OCI-LY3 (cell line): ENCODE measurements around the gene JUP.

Experiments used
- H2AFZ ChIP-seq: fragments of 200-600, 300-600 bp; shearing (Covaris generic); 2 replicates; pipeline ENCODE4 v1.6.0; 2014; ENCODE audit warnings: antibody characterized with exemption, low read depth, low read length
- H3K27ac ChIP-seq: fragments of 200-600, 300-600 bp; sonication (generic); 2 replicates; pipeline ENCODE4 v1.5.1; 2014; ENCODE audit warnings: mild to moderate bottlenecking, low read length, moderate library complexity, mixed read lengths
- H3K27me3 ChIP-seq: fragments of 200-600, 300-600 bp; sonication (generic); 2 replicates; pipeline ENCODE4 v1.6.1; 2014; ENCODE audit warnings: low read depth, low read length, mixed read lengths
- H3K36me3 ChIP-seq: fragments of 200-600, 300-600 bp; sonication (generic); replicated peaks from 2 replicates; pipeline ENCODE3; 2014; ENCODE audit warnings: low read depth, low read length, mixed read lengths
- H3K4me1 ChIP-seq: fragments of 300-600, 200-600 bp; sonication (generic); 2 replicates; pipeline ENCODE4 v1.6.1; 2014; ENCODE audit warnings: low read length, mixed read lengths
- H3K4me2 ChIP-seq: fragments of 200-600, 300-600 bp; sonication (generic); 2 replicates; pipeline ENCODE4 v1.6.1; 2014; ENCODE audit warnings: low read length, mixed read lengths
- H3K4me3 ChIP-seq: fragments of 300-600, 200-600 bp; sonication (generic); 2 replicates; pipeline ENCODE4 v1.5.1; 2014; ENCODE audit warnings: antibody characterized with exemption, mild to moderate bottlenecking, low read length, moderate library complexity
- H3K79me2 ChIP-seq: fragments of 300-600, 200-600 bp; shearing (Covaris generic); 2 replicates; pipeline ENCODE4 v1.6.1; 2014; ENCODE audit warnings: mild to moderate bottlenecking, low read length, mixed read lengths
- H3K9ac ChIP-seq: fragments of 300-600, 200-600 bp; shearing (Covaris generic); 2 replicates; pipeline ENCODE4 v1.6.0; 2014; ENCODE audit warnings: mild to moderate bottlenecking, low read length, moderate library complexity
- H3K9me3 ChIP-seq: fragments of 200-600, 300-600 bp; shearing (Covaris generic); 2 replicates; pipeline ENCODE4 v1.6.1; 2014; ENCODE audit warnings: low read length, mixed read lengths; ENCODE audit not compliant: insufficient read depth
- H4K20me1 ChIP-seq: fragments of 200-600, 300-600 bp; sonication (generic); 2 replicates; pipeline ENCODE4 v1.6.1; 2016; ENCODE audit warnings: low read length, mixed read lengths; ENCODE audit not compliant: insufficient read depth
- EZH2phosphoT487 ChIP-seq: fragments of 200-600 bp; shearing (Covaris generic); IDR thresholded peaks from 2 replicates; pipeline ENCODE4 v1.6.1; 2018; ENCODE audit warnings: antibody characterized with exemption, mixed run types, low read depth
- TF ChIP-seq, protein P1 (sequence below): fragments of 200-600, 300-600 bp; sonication (generic); IDR thresholded peaks from 2 replicates; pipeline ENCODE4 v1.5.1; 2014; ENCODE audit warnings: antibody characterized with exemption, low read length, low read depth

JUP gene

DNA sequence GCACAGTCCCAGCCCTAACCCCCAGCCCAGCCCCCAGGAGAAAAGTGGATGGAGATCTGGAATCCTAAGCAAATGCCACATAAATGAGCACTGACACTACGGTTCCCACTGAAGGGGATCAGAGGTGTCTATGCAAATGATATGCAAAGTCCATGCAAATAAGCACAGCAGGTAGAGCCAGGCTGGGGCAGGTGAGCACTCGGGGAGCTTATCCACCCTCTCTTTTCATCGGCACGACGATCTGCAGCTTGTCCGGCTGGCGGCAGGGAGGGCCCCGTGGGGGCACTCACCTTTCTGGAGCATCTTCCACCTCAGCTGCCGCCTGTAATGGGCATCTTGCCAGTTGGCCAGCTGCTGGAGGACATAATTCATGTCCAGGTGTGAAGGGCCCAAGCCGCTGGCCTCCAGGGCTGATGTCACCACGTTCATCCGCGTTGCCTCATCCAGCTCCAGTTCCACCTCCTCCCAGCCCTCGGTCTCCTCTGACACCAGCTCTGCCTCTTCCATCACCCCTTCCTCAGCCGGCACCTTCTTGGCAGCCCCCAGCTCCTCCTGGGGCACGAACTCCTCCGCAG, 61.9 kb downstream of the JUP start:
- no peaks in the 10 kb centered on the region for H3K79me2 ChIP-seq
- H3K27me3 ChIP-seq: no peaks in the 10 kb centered on the region
- no peaks in the 10 kb centered on the region for H3K9me3 ChIP-seq
- TF ChIP-seq, protein P1, sequence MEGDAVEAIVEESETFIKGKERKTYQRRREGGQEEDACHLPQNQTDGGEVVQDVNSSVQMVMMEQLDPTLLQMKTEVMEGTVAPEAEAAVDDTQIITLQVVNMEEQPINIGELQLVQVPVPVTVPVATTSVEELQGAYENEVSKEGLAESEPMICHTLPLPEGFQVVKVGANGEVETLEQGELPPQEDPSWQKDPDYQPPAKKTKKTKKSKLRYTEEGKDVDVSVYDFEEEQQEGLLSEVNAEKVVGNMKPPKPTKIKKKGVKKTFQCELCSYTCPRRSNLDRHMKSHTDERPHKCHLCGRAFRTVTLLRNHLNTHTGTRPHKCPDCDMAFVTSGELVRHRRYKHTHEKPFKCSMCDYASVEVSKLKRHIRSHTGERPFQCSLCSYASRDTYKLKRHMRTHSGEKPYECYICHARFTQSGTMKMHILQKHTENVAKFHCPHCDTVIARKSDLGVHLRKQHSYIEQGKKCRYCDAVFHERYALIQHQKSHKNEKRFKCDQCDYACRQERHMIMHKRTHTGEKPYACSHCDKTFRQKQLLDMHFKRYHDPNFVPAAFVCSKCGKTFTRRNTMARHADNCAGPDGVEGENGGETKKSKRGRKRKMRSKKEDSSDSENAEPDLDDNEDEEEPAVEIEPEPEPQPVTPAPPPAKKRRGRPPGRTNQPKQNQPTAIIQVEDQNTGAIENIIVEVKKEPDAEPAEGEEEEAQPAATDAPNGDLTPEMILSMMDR: no peak
- no peak for TF ChIP-seq EZH2phosphoT487
- no peak overlapping the region for H2AFZ ChIP-seq
- no peak overlapping the region for H3K4me3 ChIP-seq
- no peaks in the 10 kb centered on the region for H3K4me1 ChIP-seq
- H3K4me2 ChIP-seq: no peak overlapping the region
- no peaks in the 10 kb centered on the region for H3K36me3 ChIP-seq
- no peak overlapping the region for H3K27ac ChIP-seq
- H4K20me1 ChIP-seq: no peaks in the 10 kb centered on the region
- no peak overlapping the region for H3K9ac ChIP-seq

DNA sequence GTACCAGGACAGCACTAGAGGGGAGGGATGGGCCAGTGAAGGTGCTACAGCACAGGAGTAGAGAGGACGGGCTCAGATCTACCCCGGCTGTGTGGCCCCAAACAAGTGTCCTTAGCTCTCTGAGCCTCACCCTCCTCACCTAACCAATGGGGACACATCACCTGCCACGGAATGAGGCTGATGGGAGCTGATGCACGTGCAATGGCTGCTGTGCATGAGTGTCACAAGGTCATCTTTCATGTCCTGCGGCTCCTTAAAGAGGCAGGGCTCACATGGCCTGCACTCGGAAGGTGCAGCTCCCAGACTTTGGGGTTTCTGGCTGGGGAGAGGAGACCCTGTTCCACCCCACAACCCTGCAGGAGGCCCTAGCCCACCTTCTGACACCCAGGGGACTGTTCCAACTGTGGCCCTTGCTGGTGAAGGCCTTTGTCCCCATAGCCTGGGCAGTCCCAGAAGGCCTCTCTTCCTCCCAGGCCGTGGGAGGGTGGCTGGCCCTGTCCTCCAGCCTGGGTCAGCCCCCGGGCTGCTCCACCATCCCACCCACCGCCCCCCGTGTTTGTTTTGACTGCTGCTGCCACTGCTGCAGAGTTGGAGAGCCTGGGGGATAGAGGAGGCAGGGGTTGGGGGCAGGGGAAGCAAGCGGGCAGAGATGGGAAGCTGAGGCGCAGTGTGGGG, 62.6 kb downstream of the JUP start:
- no peaks in the 10 kb centered on the region for H3K79me2 ChIP-seq
- no peaks in the 10 kb centered on the region for H4K20me1 ChIP-seq
- H3K4me1 ChIP-seq: no peaks in the 10 kb centered on the region
- no peaks in the 10 kb centered on the region for H3K27me3 ChIP-seq
- TF ChIP-seq EZH2phosphoT487: no peak
- TF ChIP-seq, protein P1: no peak
- H3K4me3 ChIP-seq: no peak overlapping the region
- no peak overlapping the region for H2AFZ ChIP-seq
- no peaks in the 10 kb centered on the region for H3K36me3 ChIP-seq
- no peak overlapping the region for H3K27ac ChIP-seq
- no peaks in the 10 kb centered on the region for H3K9me3 ChIP-seq
- no peak overlapping the region for H3K9ac ChIP-seq
- H3K4me2 ChIP-seq: no peak overlapping the region

DNA sequence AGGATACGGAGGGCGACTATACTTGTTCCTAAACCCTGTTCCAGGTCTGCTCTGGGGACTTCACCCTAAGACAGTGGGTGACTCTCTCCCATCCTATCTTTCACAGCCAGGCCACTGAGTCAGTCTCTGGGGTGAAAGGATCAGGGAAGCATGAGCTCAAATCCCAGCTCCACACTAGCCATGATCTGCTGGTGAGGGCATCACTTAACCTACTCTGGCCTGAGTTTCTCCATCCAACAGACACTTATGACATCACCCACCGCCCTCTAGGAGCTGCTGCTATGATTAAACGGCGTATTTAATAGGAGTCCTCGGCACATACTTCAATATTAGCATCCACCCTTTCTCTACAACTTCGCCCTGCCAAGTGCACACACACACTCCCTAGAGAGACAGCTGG, 64.3 kb downstream of the JUP start:
- no peaks in the 10 kb centered on the region for H4K20me1 ChIP-seq
- H3K4me3 ChIP-seq: no peak overlapping the region
- TF ChIP-seq EZH2phosphoT487: no peak
- TF ChIP-seq, protein P1: no peak
- no peaks in the 10 kb centered on the region for H3K36me3 ChIP-seq
- no peak overlapping the region for H2AFZ ChIP-seq
- H3K9ac ChIP-seq: no peak overlapping the region
- no peak overlapping the region for H3K27ac ChIP-seq
- no peak overlapping the region for H3K4me2 ChIP-seq
- H3K9me3 ChIP-seq: no peaks in the 10 kb centered on the region
- H3K27me3 ChIP-seq: peaks cover 4% of the 10 kb centered on the region; the same call in 1 of the 2 replicates
- H3K4me1 ChIP-seq: no peaks in the 10 kb centered on the region
- H3K79me2 ChIP-seq: no peaks in the 10 kb centered on the region

DNA sequence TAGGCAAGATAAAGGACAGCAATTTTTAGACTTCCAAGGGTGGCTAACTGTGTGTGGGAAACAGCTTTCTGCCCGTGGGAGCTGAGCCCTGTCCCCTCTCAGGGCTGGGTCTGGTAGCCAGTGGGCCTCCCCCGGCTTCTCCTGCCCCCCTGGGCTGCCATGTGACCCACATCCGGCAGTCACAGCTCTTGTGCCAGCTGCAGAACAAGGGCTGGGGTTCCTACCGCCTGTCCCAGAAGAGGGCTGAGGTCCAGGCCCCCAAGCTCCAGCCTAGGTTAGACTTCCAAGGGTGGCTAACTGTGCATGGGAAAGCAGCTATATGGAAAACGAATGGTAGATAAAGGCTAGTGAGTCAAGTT, 68.2 kb downstream of the JUP start:
- Histone ChIP-seq H3K9ac (no peak overlapping the region), H3K27me3 (peaks cover 4% of the 10 kb centered on the region; the same call in 1 of the 2 replicates), H4K20me1 (no peaks in the 10 kb centered on the region), H3K36me3 (no peaks in the 10 kb centered on the region), H3K4me3 (no peak overlapping the region), H3K4me2 (no peak overlapping the region), H3K79me2 (no peaks in the 10 kb centered on the region), H3K4me1 (no peaks in the 10 kb centered on the region), H3K9me3 (no peaks in the 10 kb centered on the region), H3K27ac (no peak overlapping the region), H2AFZ (no peak overlapping the region)
- no peak for TF ChIP-seq EZH2phosphoT487
- TF ChIP-seq, protein P1: no peak
